Tibial nerve (tissue), 3 donors: Measurements from ENCODE around the gene EML6.

ENCODE experiments used
- POLR2A ChIP-seq, 2 donors: fragments of 450-650 bp; IDR thresholded peaks; one replicate each; pipeline ENCODE4 v1.6.1; 2017; ENCODE audit warnings: antibody characterized with exemption in 2 of 2, mild to moderate bottlenecking in 2 of 2, moderate library complexity in 2 of 2
- TF ChIP-seq, protein P1 (sequence below), 5 experiments: fragments of 200-600 bp in 3 of 5; fragments of 450-650 bp in 2 of 5; sonication (generic) in 3 of 5; IDR thresholded peaks; one replicate each; pipeline ENCODE4 v1.5.1; 2016 to 2019; ENCODE audit warnings: antibody characterized with exemption in 5 of 5, mild to moderate bottlenecking in 3 of 5, moderate library complexity in 2 of 5

DNA sequence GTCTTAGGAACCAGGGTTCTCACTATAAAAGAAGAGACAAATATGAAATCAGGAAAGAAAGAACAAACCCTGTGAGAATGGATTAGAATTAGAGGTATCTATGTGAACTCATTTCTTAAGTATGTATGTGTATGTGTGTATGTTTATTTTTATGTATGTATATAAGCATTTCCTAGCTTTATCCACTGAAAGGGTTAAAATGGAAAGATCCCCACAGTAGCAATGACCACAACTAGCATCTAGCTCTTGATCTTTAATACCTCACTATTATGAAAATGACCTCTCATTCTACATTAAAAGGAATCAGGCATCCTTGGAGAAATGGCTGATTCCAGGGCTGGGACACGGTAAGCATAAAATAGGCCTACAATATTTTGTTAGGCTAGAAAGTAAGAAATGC lies 295.2 kb downstream of the EML6 start:
- TF ChIP-seq, protein P1, sequence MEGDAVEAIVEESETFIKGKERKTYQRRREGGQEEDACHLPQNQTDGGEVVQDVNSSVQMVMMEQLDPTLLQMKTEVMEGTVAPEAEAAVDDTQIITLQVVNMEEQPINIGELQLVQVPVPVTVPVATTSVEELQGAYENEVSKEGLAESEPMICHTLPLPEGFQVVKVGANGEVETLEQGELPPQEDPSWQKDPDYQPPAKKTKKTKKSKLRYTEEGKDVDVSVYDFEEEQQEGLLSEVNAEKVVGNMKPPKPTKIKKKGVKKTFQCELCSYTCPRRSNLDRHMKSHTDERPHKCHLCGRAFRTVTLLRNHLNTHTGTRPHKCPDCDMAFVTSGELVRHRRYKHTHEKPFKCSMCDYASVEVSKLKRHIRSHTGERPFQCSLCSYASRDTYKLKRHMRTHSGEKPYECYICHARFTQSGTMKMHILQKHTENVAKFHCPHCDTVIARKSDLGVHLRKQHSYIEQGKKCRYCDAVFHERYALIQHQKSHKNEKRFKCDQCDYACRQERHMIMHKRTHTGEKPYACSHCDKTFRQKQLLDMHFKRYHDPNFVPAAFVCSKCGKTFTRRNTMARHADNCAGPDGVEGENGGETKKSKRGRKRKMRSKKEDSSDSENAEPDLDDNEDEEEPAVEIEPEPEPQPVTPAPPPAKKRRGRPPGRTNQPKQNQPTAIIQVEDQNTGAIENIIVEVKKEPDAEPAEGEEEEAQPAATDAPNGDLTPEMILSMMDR (IDR thresholded peaks at IDR 0.05): no peak
- TF ChIP-seq POLR2A (IDR thresholded peaks at IDR 0.05): no peak
